Activated T-cell treated with anti-CD3 and anti-CD28 coated beads, Interleukin-2, amount 50 U/mL, for 72 hours (primary cell): ENCODE results near the gene ADCY3. TPM values are rescaled to one million over a fixed set of nuclear protein-coding genes. Genes with fewer than 3 reads are reported as not detected.

Experiments used
- ATAC-seq, 2 donors: fragments of 150-1000 bp; cut with Tn5 transposase; replicated peaks in 1 of 2; 2 replicates each; pipeline ENCODE4 v1.10.0; 2021; ENCODE audit warnings: moderate library complexity in 2 of 2, mild to moderate bottlenecking in 1 of 2
- DNase-seq, 2 donors: peaks; one replicate each; pipeline ENCODE4 v3.0.0; 2021 to 2022; ENCODE audit warnings: mixed read lengths in 1 of 2
- H3K27ac Mint-ChIP-seq: one replicate; pipeline ENCODE4 v1.8.0; 2022; ENCODE audit warnings: mild to moderate bottlenecking, moderate library complexity, mixed read lengths
- H3K27me3 Mint-ChIP-seq: one replicate; pipeline ENCODE4 v1.8.0; 2022; ENCODE audit warnings: low read depth, mixed read lengths
- H3K36me3 Mint-ChIP-seq, 2 donors: one replicate each; pipeline ENCODE4 v1.8.0; 2022; ENCODE audit warnings: mixed read lengths in 2 of 2, mild to moderate bottlenecking in 1 of 2; ENCODE audit not compliant: insufficient read depth in 2 of 2
- H3K4me1 Mint-ChIP-seq: one replicate; pipeline ENCODE4 v1.8.0; 2022; ENCODE audit warnings: low read depth, mixed read lengths
- H3K4me3 Mint-ChIP-seq, 2 donors: one replicate each; pipeline ENCODE4 v1.8.0; 2022; ENCODE audit warnings: mild to moderate bottlenecking in 2 of 2, mixed read lengths in 2 of 2, moderate library complexity in 2 of 2
- H3K9me3 Mint-ChIP-seq, 2 donors: one replicate each; pipeline ENCODE4 v1.8.0; 2022; ENCODE audit warnings: mixed read lengths in 2 of 2
- total RNA-seq, 2 donors: library from RNA; stranded (reverse); gene quantifications; one replicate each; pipeline ENCODE4 v1.2.3, GENCODE V29; 2022

The ADCY3 gene
- total RNA-seq, 2 donors from 2014 or later: 55.5 to 63.4 TPM

DNA sequence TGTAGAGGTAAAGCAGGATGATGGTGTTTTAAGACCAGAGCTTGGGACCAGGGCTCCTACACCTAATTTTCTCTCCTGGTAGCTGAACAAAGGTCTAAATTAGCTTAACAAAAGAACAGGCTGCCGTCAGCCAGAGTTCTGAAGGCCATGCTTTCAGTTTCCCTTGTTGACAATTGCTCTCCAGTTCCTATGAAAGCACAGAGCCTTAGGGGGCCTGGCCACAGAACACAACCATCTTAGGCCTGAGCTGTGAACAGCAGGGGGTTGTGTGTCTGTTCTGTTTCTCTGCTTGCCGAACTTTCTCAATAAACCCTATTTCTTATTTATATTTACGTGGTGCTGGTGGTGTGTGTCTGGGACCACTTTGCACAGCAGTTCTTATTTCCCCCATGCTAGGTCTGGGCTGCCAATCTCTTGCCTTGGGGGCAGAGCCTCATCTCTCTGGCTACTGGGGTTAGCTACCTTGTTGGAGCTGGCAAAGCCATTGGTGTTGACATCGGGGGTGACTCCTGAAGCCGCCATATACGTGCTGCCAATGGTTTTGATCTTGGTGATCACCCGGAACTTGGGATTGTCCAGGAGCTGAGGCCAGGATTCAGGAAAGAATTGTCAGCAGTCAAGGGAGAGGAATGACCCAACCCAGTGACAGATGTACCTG is 97.9 kb downstream of the ADCY3 start:
- Mint-ChIP-seq H3K27ac (peak overlapping the region; percentile 40), H3K27me3 (no peaks in the 10 kb centered on the region), H3K4me1 (peaks cover 19% of the 10 kb centered on the region), H3K36me3 (peaks cover 6 to 24% of the 10 kb centered on the region in 2 donors), H3K9me3 (no peaks in the 10 kb centered on the region), H3K4me3 (no peak overlapping the region)
- ATAC-seq: no peak
- DNase-seq: no peak

DNA sequence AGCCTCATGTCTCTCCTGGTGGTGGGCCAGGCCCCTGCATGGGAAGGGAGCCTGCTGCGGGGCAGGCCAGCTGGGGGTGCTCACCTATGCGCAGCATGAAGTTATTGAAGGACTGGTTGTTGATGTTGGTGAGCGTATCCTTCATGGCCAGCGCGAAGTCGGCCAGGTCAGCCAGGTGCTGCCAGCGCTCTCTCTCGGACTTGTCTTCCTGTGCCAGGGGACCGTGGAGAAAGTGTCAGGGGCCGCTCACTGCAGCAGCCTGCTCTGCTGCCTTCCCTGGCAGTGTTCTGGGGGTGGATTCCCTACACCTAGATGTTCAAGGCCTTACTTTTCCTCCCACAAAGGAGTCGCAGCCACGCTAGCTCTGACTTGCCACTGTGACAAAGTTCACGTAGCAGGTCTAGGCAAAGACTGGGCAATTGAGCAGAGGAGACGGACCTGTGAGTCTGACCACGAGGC is 98.6 kb downstream of the ADCY3 start:
- Mint-ChIP-seq H3K9me3 (no peaks in the 10 kb centered on the region), H3K36me3 (peaks cover 6 to 30% of the 10 kb centered on the region in 2 donors), H3K27ac (no peak overlapping the region), H3K4me3 (no peak overlapping the region), H3K4me1 (peaks cover 12% of the 10 kb centered on the region), H3K27me3 (no peaks in the 10 kb centered on the region)
- no peak for DNase-seq
- no peak for ATAC-seq

GRCh38 chr2:24820598-24821432 is 99.2 kb downstream of the ADCY3 start:
- H3K4me1 Mint-ChIP-seq: peaks cover 5% of the 10 kb centered on the region
- H3K9me3 Mint-ChIP-seq: no peaks in the 10 kb centered on the region
- ATAC-seq (no peak), DNase-seq (no peak)
- H3K27me3 Mint-ChIP-seq: no peaks in the 10 kb centered on the region
- H3K27ac Mint-ChIP-seq: no peak overlapping the region
- peaks cover 6 to 32% of the 10 kb centered on the region in 2 donors for H3K36me3 Mint-ChIP-seq
- no peak overlapping the region for H3K4me3 Mint-ChIP-seq

DNA sequence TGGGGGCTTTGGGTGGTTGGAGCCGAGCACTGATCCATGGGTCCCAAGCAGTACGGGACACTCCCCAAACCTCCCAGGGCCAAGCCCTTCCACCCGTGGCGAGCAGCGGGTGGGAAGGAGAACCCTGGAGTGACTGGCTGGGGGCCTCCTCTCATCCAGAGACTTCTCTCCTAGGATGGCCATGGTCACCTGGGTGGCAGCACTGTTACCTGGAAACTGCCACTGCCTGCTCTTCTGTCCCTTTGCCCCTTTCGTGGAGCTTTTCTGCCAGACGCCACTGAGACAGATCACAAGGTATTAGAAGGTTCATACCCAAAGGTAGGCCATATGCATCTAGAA is 99.9 kb downstream of the ADCY3 start:
- Mint-ChIP-seq H3K36me3 (peaks cover 6 to 32% of the 10 kb centered on the region in 2 donors), H3K4me1 (no peaks in the 10 kb centered on the region)
- ATAC-seq: no peak

DNA sequence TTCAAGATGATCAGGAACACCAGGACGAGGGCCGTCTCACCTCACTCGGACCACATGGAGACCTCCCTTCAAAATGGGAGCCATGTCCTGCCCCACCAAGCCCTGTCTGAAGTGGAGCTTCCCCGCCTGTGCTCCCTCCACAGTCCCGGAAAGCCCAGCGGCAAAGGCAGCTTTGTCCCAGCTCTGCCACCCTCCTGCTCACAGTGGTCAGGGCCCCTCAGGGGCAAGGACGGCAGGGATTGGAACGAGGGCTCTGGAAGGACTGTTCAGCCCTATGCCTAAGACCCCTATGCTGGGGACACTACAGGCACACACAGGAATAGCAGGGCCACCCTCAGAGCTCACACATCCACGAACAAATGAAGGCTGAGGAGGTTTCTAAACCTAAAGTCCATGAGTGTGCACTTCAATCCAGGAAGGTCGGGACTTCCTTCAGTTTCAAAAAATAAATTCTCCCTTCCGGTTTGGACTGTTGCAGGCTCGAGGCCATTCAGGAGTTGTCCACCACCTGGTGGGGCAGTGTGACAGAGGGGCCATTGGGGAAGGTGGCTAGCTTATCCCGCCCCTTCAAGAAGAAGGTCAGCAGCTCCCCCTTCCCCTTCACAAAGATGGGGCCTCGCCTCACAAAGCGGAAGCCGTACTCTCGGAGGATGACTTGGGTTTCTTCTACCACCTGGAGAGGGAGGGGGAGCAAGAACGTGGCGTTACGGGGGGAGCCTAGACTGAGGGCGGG is 100.4 kb downstream of the ADCY3 start:
- Mint-ChIP-seq H3K27me3 (no peaks in the 10 kb centered on the region), H3K36me3 (peaks cover 4 to 31% of the 10 kb centered on the region in 2 donors), H3K27ac (no peak overlapping the region), H3K4me1 (no peaks in the 10 kb centered on the region), H3K4me3 (no peak overlapping the region), H3K9me3 (no peaks in the 10 kb centered on the region)
- ATAC-seq: no peak
- DNase-seq: no peak

More for the DNA sequence above, 99.9 kb downstream of the ADCY3 start:
- no peak overlapping the region for H3K27ac Mint-ChIP-seq
- no peak overlapping the region for H3K4me3 Mint-ChIP-seq
- no peaks in the 10 kb centered on the region for H3K9me3 Mint-ChIP-seq
- no peak for DNase-seq
- H3K27me3 Mint-ChIP-seq: no peaks in the 10 kb centered on the region

DNA sequence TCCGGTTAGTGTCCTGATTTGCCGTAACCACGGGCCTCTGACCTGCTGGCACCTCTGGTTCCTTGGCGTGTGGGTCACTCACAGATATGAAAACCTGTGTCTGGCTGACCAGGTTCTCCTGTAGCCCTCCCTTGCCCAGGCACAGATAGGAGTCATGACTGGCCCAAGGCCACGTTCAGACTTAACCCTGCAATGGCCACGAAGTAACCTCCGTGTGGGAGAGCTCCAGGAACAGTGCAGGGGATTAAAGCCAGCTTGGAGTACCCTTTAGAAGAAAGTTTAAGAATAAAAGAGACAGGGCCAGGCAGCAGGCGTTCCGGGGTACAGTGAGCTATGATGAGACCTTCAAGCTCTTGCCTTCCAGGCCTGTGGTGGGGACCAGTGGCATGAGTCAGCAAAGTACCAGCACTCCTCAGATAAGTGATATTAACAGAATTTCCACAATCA is 101.3 kb downstream of the ADCY3 start:
- Mint-ChIP-seq H3K4me1 (no peaks in the 10 kb centered on the region), H3K27ac (peak overlapping the region; percentile 33)

GRCh38 chr2:24816884-24817283 is 103.2 kb downstream of the ADCY3 start:
- DNase-seq (no peak), ATAC-seq (no peak)
- no peak overlapping the region for H3K4me3 Mint-ChIP-seq
- H3K9me3 Mint-ChIP-seq: no peaks in the 10 kb centered on the region
- peaks cover 10 to 36% of the 10 kb centered on the region in 2 donors for H3K36me3 Mint-ChIP-seq
- no peak overlapping the region for H3K27ac Mint-ChIP-seq
- H3K27me3 Mint-ChIP-seq: no peaks in the 10 kb centered on the region
- H3K4me1 Mint-ChIP-seq: no peaks in the 10 kb centered on the region

More for the DNA sequence above, 101.3 kb downstream of the ADCY3 start:
- ATAC-seq: no peak
- no peaks in the 10 kb centered on the region for H3K27me3 Mint-ChIP-seq
- DNase-seq: no peak
- H3K36me3 Mint-ChIP-seq: peaks cover 7 to 31% of the 10 kb centered on the region in 2 donors
- no peak overlapping the region for H3K4me3 Mint-ChIP-seq
- no peaks in the 10 kb centered on the region for H3K9me3 Mint-ChIP-seq

GRCh38 chr2:24816404-24816803 is 103.6 kb downstream of the ADCY3 start:
- no peak for ATAC-seq
- H3K9me3 Mint-ChIP-seq: no peaks in the 10 kb centered on the region
- no peak overlapping the region for H3K27ac Mint-ChIP-seq
- H3K27me3 Mint-ChIP-seq: no peaks in the 10 kb centered on the region
- DNase-seq: no peak
- H3K4me1 Mint-ChIP-seq: no peaks in the 10 kb centered on the region
- H3K4me3 Mint-ChIP-seq: no peak overlapping the region
- H3K36me3 Mint-ChIP-seq: peaks cover 10 to 32% of the 10 kb centered on the region in 2 donors

DNA sequence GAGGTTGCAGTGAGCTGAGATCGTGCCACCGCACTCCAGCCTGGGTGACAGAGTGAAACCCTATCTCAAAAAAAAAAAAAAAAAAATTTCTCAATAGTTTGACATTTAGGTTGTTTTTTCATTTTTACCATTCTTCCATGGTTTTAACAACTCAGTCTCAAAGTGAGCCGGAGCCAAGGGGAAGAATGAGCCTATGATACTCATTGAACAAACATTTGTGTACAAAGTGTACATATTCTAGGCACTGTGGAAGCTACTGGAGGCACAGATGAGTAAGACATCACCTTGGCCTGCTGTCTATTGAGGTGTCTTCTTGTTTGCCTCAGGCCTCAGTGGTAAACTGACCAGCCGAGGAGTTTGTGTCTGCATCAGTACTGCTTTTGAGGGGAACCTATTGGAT is 104.9 kb downstream of the ADCY3 start:
- H3K36me3 Mint-ChIP-seq: peaks cover 7 to 32% of the 10 kb centered on the region in 2 donors
- no peak for ATAC-seq
- H3K4me3 Mint-ChIP-seq: no peak overlapping the region
- no peaks in the 10 kb centered on the region for H3K4me1 Mint-ChIP-seq
- no peaks in the 10 kb centered on the region for H3K9me3 Mint-ChIP-seq
- DNase-seq: no peak
- H3K27ac Mint-ChIP-seq: no peak overlapping the region
- H3K27me3 Mint-ChIP-seq: no peaks in the 10 kb centered on the region

DNA sequence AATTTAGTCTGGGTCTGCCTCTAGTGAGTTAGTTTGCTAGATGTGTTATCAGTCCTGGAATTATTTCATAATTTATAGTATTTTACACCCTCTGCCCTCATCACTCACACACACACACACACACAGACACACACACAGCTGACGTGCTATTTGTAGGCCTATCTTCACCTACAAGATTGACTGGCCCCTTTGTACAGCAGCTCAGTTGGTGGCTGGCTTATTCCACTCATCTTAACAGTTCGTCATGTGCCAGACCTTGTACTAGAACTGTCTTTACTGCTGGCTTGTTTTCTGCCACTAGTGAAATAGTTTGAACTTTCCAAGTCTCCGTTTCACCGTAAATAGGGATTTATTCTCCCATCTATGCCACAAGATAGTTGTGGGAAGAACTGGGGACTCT is 105.5 kb downstream of the ADCY3 start:
- ATAC-seq: no peak
- H3K27ac Mint-ChIP-seq: no peak overlapping the region
- no peaks in the 10 kb centered on the region for H3K27me3 Mint-ChIP-seq
- H3K4me1 Mint-ChIP-seq: peaks cover 1% of the 10 kb centered on the region
- H3K36me3 Mint-ChIP-seq: peaks cover 7 to 34% of the 10 kb centered on the region in 2 donors
- H3K4me3 Mint-ChIP-seq: no peak overlapping the region
- no peak for DNase-seq
- H3K9me3 Mint-ChIP-seq: no peaks in the 10 kb centered on the region

- DNase-seq (no peak), ATAC-seq (no peak)
- no peak overlapping the region for H3K4me3 Mint-ChIP-seq
- H3K4me1 Mint-ChIP-seq: peaks cover 9% of the 10 kb centered on the region
- H3K27ac Mint-ChIP-seq: no peak overlapping the region
- peaks cover 7 to 35% of the 10 kb centered on the region in 2 donors for H3K36me3 Mint-ChIP-seq
- H3K27me3 Mint-ChIP-seq: no peaks in the 10 kb centered on the region
- no peaks in the 10 kb centered on the region for H3K9me3 Mint-ChIP-seq
These were observed 106.3 kb downstream of the ADCY3 start for GRCh38 chr2:24813691-24814137.

GRCh38 chr2:24809316-24810007 is 110.6 kb downstream of the ADCY3 start:
- Mint-ChIP-seq H3K4me1 (peaks cover 24% of the 10 kb centered on the region), H3K36me3 (peaks cover 18 to 44% of the 10 kb centered on the region in 2 donors), H3K27me3 (no peaks in the 10 kb centered on the region), H3K9me3 (no peaks in the 10 kb centered on the region), H3K27ac (peak overlapping the region; percentile 43), H3K4me3 (peak overlapping the region in 1 of 2 donors; percentile 48)
- no peak for ATAC-seq
- no peak for DNase-seq
